Fibroblast of lung (primary cell): ENCODE data around the gene NEK10. TPM values are rescaled to one million over a fixed set of nuclear protein-coding genes. Genes with fewer than 3 reads are reported as not detected.

Experiments used
- DNase-seq, 2 donors: peaks; one replicate each; pipeline versions ENCODE4 v3.0.0 to v3.0.0-alpha.2; 2010; ENCODE audit warnings: low read depth in 2 of 2
- H2AFZ ChIP-seq: 2 replicates; pipeline ENCODE4 v1.5.1; 2012; ENCODE audit warnings: low read length, control low read depth, inconsistent platforms
- H3K27ac ChIP-seq: 2 replicates; pipeline ENCODE4 v1.5.1; 2011; ENCODE audit warnings: low read length, control low read depth; ENCODE audit not compliant: insufficient read depth
- H3K27me3 ChIP-seq: 2 replicates; pipeline ENCODE4 v1.5.1; 2011; ENCODE audit warnings: mild to moderate bottlenecking, low read length; ENCODE audit not compliant: control insufficient read depth, insufficient read depth
- H3K36me3 ChIP-seq: 2 replicates; pipeline ENCODE4 v1.5.1; 2011; ENCODE audit warnings: low read length; ENCODE audit not compliant: control insufficient read depth, insufficient read depth
- H3K4me1 ChIP-seq: 2 replicates; pipeline ENCODE4 v1.5.1; 2011; ENCODE audit warnings: low read length; ENCODE audit not compliant: control insufficient read depth, insufficient read depth; ENCODE audit errors: extremely low read depth
- H3K4me2 ChIP-seq: 2 replicates; pipeline ENCODE4 v1.5.1; 2011; ENCODE audit warnings: low read length, control low read depth; ENCODE audit not compliant: insufficient read depth; ENCODE audit errors: extremely low read depth
- H3K4me3 ChIP-seq, 4 experiments: fragments of 200-600 bp in 1 of 4; sonication (generic) in 1 of 4; replicated peaks in 1 of 4; 2 replicates each; pipeline ENCODE4 v1.5.1; 2011 to 2016; ENCODE audit warnings: low read length in 4 of 4, low read depth in 3 of 4, mild to moderate bottlenecking in 3 of 4, control low read depth in 2 of 4, inconsistent platforms in 1 of 4, mixed read lengths in 1 of 4; ENCODE audit not compliant: insufficient read depth in 1 of 4; ENCODE audit errors: control extremely low read depth in 1 of 4
- H3K79me2 ChIP-seq: 2 replicates; pipeline ENCODE4 v1.5.1; 2012; ENCODE audit warnings: mild to moderate bottlenecking, low read length, inconsistent platforms; ENCODE audit not compliant: control insufficient read depth, insufficient read depth
- H3K9ac ChIP-seq: 2 replicates; pipeline ENCODE4 v1.5.1; 2011; ENCODE audit warnings: mild to moderate bottlenecking, low read length, control low read depth; ENCODE audit not compliant: insufficient read depth
- H3K9me3 ChIP-seq: 2 replicates; pipeline ENCODE4 v1.5.1; 2012; ENCODE audit warnings: low read depth, low read length; ENCODE audit not compliant: control insufficient read depth, insufficient read depth
- H4K20me1 ChIP-seq: 2 replicates; pipeline ENCODE4 v1.5.1; 2011; ENCODE audit warnings: low read length; ENCODE audit not compliant: control insufficient read depth, insufficient read depth; ENCODE audit errors: extremely low read depth
- CTCF ChIP-seq, 2 donors: IDR thresholded peaks in 1 of 2; conservative IDR thresholded peaks in 1 of 2; 1 replicate in 1 of 2; 2 replicates in 1 of 2; pipeline ENCODE4 v1.5.1; 2011 to 2012; ENCODE audit warnings: low read length in 2 of 2, control low read depth in 1 of 2, inconsistent platforms in 1 of 2, low read depth in 1 of 2, mild to moderate bottlenecking in 1 of 2
- EZH2 ChIP-seq: IDR thresholded peaks from 2 replicates; pipeline ENCODE4 v1.5.1; 2012; ENCODE audit warnings: low read length, control low read depth, mild to moderate bottlenecking; ENCODE audit errors: missing control alignments
- polyA plus RNA-seq, 2 donors: library from polyadenylated mRNA; depleted of rRNA in 1 of 2; stranded (reverse) in 1 of 2; unstranded in 1 of 2; fragments of >200 nt; gene quantifications; 2 replicates each; pipeline ENCODE4 v1.2.1, GENCODE V29; 2011 to 2012; ENCODE audit warnings: missing spikeins in 1 of 2
- total RNA-seq: library from RNA; depleted of rRNA; stranded (reverse); fragments of >200 nt; gene quantifications from 2 replicates; pipeline ENCODE4 v1.2.1, GENCODE V29; 2014

Gene NEK10
- total and polyA plus RNA-seq, 2 donors (not counting 1 experiment from before 2014, with no cell fraction given), result 1.4 to 23.0 TPM

GRCh38 chr3:27342267-27342666 lies 26.9 kb downstream of the NEK10 start:
- H4K20me1 ChIP-seq, result no peaks in the 10 kb centered on the region
- no peak overlapping the region for H3K4me3 ChIP-seq
- H3K79me2 ChIP-seq, result no peaks in the 10 kb centered on the region
- no peaks in the 10 kb centered on the region for H3K4me1 ChIP-seq
- TF ChIP-seq EZH2 (no peak), CTCF (conservative IDR thresholded peaks at IDR 0.05 in 1 of 2, IDR thresholded peaks at IDR 0.05 in 1 of 2; ENCODE audit: low read depth in 1 of 2, low read length in 2 of 2) (no peak)
- no peak for DNase-seq
- no peaks in the 10 kb centered on the region for H3K9me3 ChIP-seq
- H2AFZ ChIP-seq, result no peak overlapping the region
- H3K27me3 ChIP-seq, result no peaks in the 10 kb centered on the region
- H3K27ac ChIP-seq, result no peak overlapping the region
- no peak overlapping the region for H3K4me2 ChIP-seq
- H3K36me3 ChIP-seq, result no peaks in the 10 kb centered on the region
- no peak overlapping the region for H3K9ac ChIP-seq

GRCh38 chr3:27340534-27340933 lies 28.6 kb downstream of the NEK10 start:
- H3K36me3 ChIP-seq, result no peaks in the 10 kb centered on the region
- H2AFZ ChIP-seq, result no peak overlapping the region
- H3K27ac ChIP-seq, result no peak overlapping the region
- H4K20me1 ChIP-seq, result no peaks in the 10 kb centered on the region
- no peak for DNase-seq
- no peaks in the 10 kb centered on the region for H3K9me3 ChIP-seq
- H3K9ac ChIP-seq, result no peak overlapping the region
- TF ChIP-seq CTCF (conservative IDR thresholded peaks at IDR 0.05 in 1 of 2, IDR thresholded peaks at IDR 0.05 in 1 of 2; ENCODE audit: low read depth in 1 of 2, low read length in 2 of 2) (no peak), EZH2 (no peak)
- no peaks in the 10 kb centered on the region for H3K4me1 ChIP-seq
- H3K4me3 ChIP-seq, result no peak overlapping the region
- H3K4me2 ChIP-seq, result no peak overlapping the region
- no peaks in the 10 kb centered on the region for H3K79me2 ChIP-seq
- H3K27me3 ChIP-seq, result no peaks in the 10 kb centered on the region

- Histone ChIP-seq H3K4me1 (no peaks in the 10 kb centered on the region), H3K27ac (no peak overlapping the region), H3K27me3 (no peaks in the 10 kb centered on the region), H4K20me1 (no peaks in the 10 kb centered on the region), H3K36me3 (no peaks in the 10 kb centered on the region), H2AFZ (no peak overlapping the region), H3K9me3 (no peaks in the 10 kb centered on the region), H3K79me2 (no peaks in the 10 kb centered on the region), H3K9ac (no peak overlapping the region), H3K4me2 (no peak overlapping the region), H3K4me3 (no peak overlapping the region)
- TF ChIP-seq EZH2 (no peak), CTCF (conservative IDR thresholded peaks at IDR 0.05 in 1 of 2, IDR thresholded peaks at IDR 0.05 in 1 of 2; ENCODE audit: low read depth in 1 of 2, low read length in 2 of 2) (no peak)
- DNase-seq, result no peak
These were observed 33.6 kb downstream of the NEK10 start for GRCh38 chr3:27335571-27335970.
